Lung (tissue), 12 donors: ENCODE measurements around the gene ANKRD42. TPM values are rescaled to one million over a fixed set of nuclear protein-coding genes. Genes with fewer than 3 reads are reported as not detected.

Experiments
- ATAC-seq: fragments of 200-7000 bp; cut with Tn5 transposase; one replicate; pipeline ENCODE4 v1.9.1; 2020; ENCODE audit warnings: moderate number of reproducible peaks; ENCODE audit not compliant: insufficient read depth, low FRiP score
- DNase-seq, 3 donors: peaks; one replicate each; pipeline ENCODE4 v3.0.0-alpha.2; 2013 to 2017
- H3K27ac ChIP-seq, 2 donors: one replicate each; pipeline ENCODE4 v1.5.1; 2013; ENCODE audit warnings: mild to moderate bottlenecking in 2 of 2, moderate library complexity in 2 of 2, control low read depth in 1 of 2, inconsistent platforms in 1 of 2, low read depth in 1 of 2, low read length in 1 of 2
- H3K27me3 ChIP-seq, 3 donors: one replicate each; pipeline ENCODE4 v1.5.1; 2013; ENCODE audit warnings: low read length in 2 of 3; ENCODE audit not compliant: control insufficient read depth in 3 of 3, insufficient read depth in 3 of 3
- H3K36me3 ChIP-seq, 4 donors: one replicate each; pipeline ENCODE4 v1.5.1; 2013; ENCODE audit warnings: low read length in 4 of 4, mild to moderate bottlenecking in 1 of 4, moderate library complexity in 1 of 4; ENCODE audit not compliant: control insufficient read depth in 4 of 4, insufficient read depth in 4 of 4
- H3K4me1 ChIP-seq, 5 donors: one replicate each; pipeline ENCODE4 v1.5.1; 2013; ENCODE audit warnings: low read length in 5 of 5, mild to moderate bottlenecking in 2 of 5, moderate library complexity in 1 of 5; ENCODE audit not compliant: control insufficient read depth in 5 of 5, insufficient read depth in 5 of 5
- H3K4me3 ChIP-seq: one replicate; pipeline ENCODE4 v1.5.1; 2013; ENCODE audit warnings: mild to moderate bottlenecking, control low read depth, moderate library complexity
- H3K9ac ChIP-seq, 2 donors: one replicate each; pipeline ENCODE4 v1.5.1; 2013; ENCODE audit warnings: low read length in 2 of 2, control low read depth in 1 of 2; ENCODE audit not compliant: insufficient read depth in 1 of 2
- H3K9me3 ChIP-seq, 4 donors: one replicate each; pipeline ENCODE4 v1.5.1; 2013; ENCODE audit warnings: low read length in 3 of 4, mild to moderate bottlenecking in 1 of 4, moderate library complexity in 1 of 4; ENCODE audit not compliant: control insufficient read depth in 4 of 4, insufficient read depth in 3 of 4
- WGBS, 2 donors: extraction: QIAGEN DNeasy Blood & Tissue Kit; methylation state at CpG; one replicate each; pipeline ENCODE4 v1.1.7; 2013; 5-methylcytosine and 5-hydroxymethylcytosine counted together
- polyA plus RNA-seq, 2 donors: library from polyadenylated mRNA; stranded (reverse); fragments of 200-250 nt; gene quantifications; one replicate each; pipeline ENCODE4 v1.2.1, GENCODE V29; 2013
- total RNA-seq, 2 donors: library from RNA; depleted of rRNA in 1 of 2; stranded (reverse); fragments of >200 nt in 1 of 2; gene quantifications; one replicate each; pipeline ENCODE4 v1.2.1, GENCODE V29; 2014 to 2021
- TF ChIP-seq, protein P1 (sequence below): IDR thresholded peaks from 2 replicates; pipeline ENCODE4 v1.5.1; 2012; ENCODE audit warnings: mild to moderate bottlenecking; ENCODE audit errors: control extremely low read depth, extremely low read depth
- donor health status: control.
- donor health status: control.
- donor health status: Bipolar disorder and iron deficiency.
- donor health status: healthy.
- donor health status: DM: yes; HTN: yes; CAD: no.

Gene ANKRD42
- total and polyA plus RNA-seq, 4 donors, result 7.5 to 20.3 (median 12.5) TPM

DNA sequence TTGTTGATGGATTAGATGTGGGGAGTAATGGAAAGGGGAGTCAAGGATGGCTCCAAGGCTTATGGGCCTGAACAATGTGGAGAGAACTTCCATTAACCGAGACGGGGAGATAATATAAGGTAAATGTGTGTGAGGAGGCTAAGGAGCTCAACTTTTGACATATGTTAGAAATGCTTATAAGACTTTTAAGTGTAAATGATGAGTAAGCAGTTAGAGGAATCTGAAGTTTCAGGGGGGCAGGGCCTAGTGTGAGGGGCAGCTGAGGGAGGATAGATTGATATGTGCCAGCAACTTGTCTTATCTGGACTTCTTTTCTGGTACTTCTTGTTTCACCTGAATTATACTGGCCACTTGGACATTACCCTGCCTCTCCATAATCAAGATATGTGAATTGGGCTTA, 29.9 kb downstream of the ANKRD42 start:
- ATAC-seq, result no peak
- H3K27me3 ChIP-seq, result no peaks in the 10 kb centered on the region

DNA sequence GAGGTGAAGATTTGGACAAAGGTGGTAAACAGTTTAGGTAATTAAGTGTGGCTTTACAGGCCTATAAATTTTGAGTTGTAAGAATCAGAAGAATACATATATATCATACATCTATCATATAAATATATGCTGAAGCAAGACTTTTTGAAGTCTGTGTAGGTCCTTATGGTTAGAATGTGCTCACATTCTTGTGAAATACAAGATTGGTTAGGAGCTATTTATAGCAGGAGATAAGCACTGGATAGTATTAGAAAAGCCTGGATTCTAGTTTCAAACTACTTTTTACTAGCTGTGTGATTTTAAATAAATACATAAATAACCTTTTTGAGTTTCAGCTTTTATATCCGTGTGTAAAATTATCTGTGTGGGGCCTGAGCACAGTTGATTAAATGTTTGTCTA, 42.3 kb downstream of the ANKRD42 start:
- TF ChIP-seq, protein P1, sequence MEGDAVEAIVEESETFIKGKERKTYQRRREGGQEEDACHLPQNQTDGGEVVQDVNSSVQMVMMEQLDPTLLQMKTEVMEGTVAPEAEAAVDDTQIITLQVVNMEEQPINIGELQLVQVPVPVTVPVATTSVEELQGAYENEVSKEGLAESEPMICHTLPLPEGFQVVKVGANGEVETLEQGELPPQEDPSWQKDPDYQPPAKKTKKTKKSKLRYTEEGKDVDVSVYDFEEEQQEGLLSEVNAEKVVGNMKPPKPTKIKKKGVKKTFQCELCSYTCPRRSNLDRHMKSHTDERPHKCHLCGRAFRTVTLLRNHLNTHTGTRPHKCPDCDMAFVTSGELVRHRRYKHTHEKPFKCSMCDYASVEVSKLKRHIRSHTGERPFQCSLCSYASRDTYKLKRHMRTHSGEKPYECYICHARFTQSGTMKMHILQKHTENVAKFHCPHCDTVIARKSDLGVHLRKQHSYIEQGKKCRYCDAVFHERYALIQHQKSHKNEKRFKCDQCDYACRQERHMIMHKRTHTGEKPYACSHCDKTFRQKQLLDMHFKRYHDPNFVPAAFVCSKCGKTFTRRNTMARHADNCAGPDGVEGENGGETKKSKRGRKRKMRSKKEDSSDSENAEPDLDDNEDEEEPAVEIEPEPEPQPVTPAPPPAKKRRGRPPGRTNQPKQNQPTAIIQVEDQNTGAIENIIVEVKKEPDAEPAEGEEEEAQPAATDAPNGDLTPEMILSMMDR, result no peak
- WGBS, 2 donors, result 47 to 82% methylated on average over 1 of the region's 1 CpG
- no peak overlapping the region for H3K9ac ChIP-seq
- H3K27me3 ChIP-seq, result no peaks in the 10 kb centered on the region
- peaks cover 0 to 4% (median 0%) of the 10 kb centered on the region in 5 donors for H3K4me1 ChIP-seq
- DNase-seq (peak in 1 of 3 donors; percentile 40), ATAC-seq (no peak)
- no peaks in the 10 kb centered on the region for H3K36me3 ChIP-seq
- no peak overlapping the region for H3K4me3 ChIP-seq
- no peaks in the 10 kb centered on the region for H3K9me3 ChIP-seq
- H3K27ac ChIP-seq, result no peak overlapping the region

More for the DNA sequence above, 29.9 kb downstream of the ANKRD42 start:
- WGBS, 2 donors, result 95% methylated on average over 2 of the region's 2 CpGs
- no peak overlapping the region for H3K4me3 ChIP-seq
- no peak overlapping the region for H3K27ac ChIP-seq
- TF ChIP-seq, protein P1, result no peak
- H3K36me3 ChIP-seq, result no peaks in the 10 kb centered on the region
- no peaks in the 10 kb centered on the region for H3K9me3 ChIP-seq
- H3K9ac ChIP-seq, result no peak overlapping the region
- DNase-seq, result no peak
- H3K4me1 ChIP-seq, result no peaks in the 10 kb centered on the region

- TF ChIP-seq, protein P1, result no peak
- no peak overlapping the region for H3K4me3 ChIP-seq
- H3K36me3 ChIP-seq, result no peaks in the 10 kb centered on the region
- DNase-seq (peak in 1 of 3 donors; percentile 39), ATAC-seq (no peak)
- no peak overlapping the region for H3K9ac ChIP-seq
- peaks cover 0 to 4% (median 0%) of the 10 kb centered on the region in 5 donors for H3K4me1 ChIP-seq
- 60 to 71% methylated on average over 3 of the region's 3 CpGs for WGBS, 2 donors
- no peaks in the 10 kb centered on the region for H3K9me3 ChIP-seq
- H3K27me3 ChIP-seq, result no peaks in the 10 kb centered on the region
- no peak overlapping the region for H3K27ac ChIP-seq
These were observed 44.6 kb downstream of the ANKRD42 start for GRCh38 chr11:83238111-83238510.
